GM19025 (cell line): Measurements from ENCODE around the gene BPIFA1.

Source experiments
- ATAC-seq: cut with Tn5 transposase; IDR thresholded peaks from one replicate; pipeline ENCODE4 v1.9.1; 2021; ENCODE audit warnings: mild to moderate bottlenecking, low read depth, moderate library complexity; ENCODE audit not compliant: unreplicated experiment

The BPIFA1 gene

DNA sequence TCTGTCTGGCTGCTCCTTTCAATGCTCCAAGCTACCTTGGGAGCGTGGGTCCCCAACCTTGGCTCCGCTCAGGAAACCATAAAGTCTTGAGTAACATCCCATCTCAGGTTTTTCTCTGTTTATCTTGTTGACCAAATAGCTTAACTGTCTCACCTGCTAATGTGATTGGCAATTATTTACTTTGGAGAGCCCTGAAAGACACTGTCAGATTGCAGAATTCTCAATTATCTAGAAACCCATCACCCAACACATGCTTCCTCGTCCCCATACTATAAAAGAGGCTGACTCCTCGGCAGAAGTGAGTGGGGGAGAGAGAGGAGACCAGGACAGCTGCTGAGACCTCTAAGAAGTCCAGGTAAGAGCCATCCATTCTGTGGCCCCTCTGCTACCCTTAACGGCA is at the start of gene BPIFA1:
BPIFA1 (plus strand) TSS at position 301 of the 400 bp plus-strand sequence. CDS start 1,716 bp downstream, outside the sequence.
- no peak for ATAC-seq

GRCh38 chr20:33187491-33187890 is 48.3 kb upstream of the BPIFA1 start:
- no peak for ATAC-seq

- ATAC-seq = no peak
Measured at GRCh38 chr20:33188421-33188820, 47.4 kb upstream of the BPIFA1 start.

DNA sequence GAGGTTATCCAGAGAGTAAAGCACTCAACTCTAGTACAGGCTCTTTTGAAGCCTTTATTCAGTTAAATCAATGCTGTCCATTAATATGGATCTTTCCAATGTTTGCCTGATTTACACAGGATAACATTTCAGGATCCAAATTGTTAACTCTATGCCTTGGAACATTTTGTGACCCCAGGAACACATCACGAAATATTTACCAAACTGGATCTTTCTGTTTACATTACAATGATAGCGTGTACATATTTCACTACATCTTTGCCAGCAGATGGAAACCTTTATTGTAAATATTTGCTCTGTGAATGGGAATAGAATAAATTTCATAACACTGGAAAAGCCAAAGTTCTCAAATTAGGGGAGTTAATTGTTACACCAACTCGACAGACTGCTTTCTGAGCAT is 44.3 kb upstream of the BPIFA1 start:
- no peak for ATAC-seq

GRCh38 chr20:33191955-33192354 is 43.8 kb upstream of the BPIFA1 start:
- ATAC-seq = no peak

DNA sequence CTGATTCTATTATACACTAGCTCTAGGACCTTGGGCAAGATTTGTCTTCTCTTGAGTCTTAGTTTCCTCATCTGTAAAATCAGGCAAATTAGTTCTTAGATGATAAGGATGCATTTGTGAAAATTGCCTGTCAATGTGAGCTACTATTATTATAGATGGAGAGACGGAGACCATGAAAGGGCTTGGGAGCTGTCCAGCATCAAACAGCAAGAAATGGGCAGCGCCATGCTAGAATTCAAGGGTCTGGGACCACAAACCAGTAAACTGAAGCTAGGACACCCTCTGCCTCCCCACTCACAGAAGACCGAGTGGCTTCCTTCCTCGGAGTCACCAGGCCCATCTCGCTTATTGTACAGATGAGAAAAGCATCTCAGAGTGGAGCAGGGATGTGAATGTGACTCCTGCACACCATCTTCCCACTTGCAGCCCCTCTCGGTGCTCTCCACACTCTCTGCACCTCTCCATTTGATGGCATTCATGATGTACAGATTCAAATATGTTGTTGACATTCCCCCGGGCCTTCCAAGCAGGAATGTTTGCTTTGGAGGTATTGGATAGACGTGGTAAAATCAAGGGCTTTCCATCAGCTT is 42.8 kb upstream of the BPIFA1 start:
- ATAC-seq = no peak

GRCh38 chr20:33199026-33199425 is 36.8 kb upstream of the BPIFA1 start:
- no peak for ATAC-seq

- no peak for ATAC-seq
Measured at GRCh38 chr20:33202451-33202850, 33.3 kb upstream of the BPIFA1 start.

DNA sequence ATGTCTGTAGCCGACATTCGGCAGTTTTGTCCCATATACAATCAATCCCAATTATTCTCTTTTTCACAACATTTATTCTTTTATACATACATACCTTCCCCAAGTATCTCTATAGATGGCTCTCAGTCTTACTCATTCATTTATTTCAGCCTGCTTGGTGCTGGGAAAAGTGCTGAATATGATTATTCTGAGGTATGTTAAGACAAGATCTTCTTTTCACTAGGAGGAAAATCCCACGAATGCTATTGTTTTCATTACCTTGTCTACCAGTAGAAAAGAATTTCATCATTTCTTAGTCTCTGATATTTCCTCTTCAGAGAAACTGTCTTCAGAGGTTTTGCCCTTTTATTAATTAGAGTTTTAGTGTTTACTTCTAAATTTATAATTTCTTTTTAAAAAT is 32.4 kb upstream of the BPIFA1 start:
- no peak for ATAC-seq

DNA sequence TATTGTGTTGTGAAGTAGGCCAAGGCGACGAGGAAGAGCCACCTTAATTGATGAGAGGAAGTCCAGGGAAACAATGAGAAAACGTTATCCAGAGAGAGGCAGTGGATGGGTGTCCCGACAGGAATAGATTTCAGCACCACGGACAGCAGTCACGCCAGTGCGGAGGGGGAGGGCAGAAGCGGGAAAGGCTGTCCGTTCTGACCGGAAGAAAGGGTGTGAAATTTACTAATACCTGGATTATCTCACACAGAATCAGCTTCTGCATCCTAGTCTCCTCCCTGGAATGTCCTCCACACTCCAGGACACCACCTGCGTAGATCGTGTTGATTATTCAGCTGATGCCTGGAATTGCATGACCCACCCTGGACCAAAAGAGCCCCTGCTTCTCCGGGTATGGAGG is 26.0 kb upstream of the BPIFA1 start:
- ATAC-seq = no peak

- ATAC-seq = no peak
Measured at GRCh38 chr20:33210371-33210770, 25.4 kb upstream of the BPIFA1 start.

DNA sequence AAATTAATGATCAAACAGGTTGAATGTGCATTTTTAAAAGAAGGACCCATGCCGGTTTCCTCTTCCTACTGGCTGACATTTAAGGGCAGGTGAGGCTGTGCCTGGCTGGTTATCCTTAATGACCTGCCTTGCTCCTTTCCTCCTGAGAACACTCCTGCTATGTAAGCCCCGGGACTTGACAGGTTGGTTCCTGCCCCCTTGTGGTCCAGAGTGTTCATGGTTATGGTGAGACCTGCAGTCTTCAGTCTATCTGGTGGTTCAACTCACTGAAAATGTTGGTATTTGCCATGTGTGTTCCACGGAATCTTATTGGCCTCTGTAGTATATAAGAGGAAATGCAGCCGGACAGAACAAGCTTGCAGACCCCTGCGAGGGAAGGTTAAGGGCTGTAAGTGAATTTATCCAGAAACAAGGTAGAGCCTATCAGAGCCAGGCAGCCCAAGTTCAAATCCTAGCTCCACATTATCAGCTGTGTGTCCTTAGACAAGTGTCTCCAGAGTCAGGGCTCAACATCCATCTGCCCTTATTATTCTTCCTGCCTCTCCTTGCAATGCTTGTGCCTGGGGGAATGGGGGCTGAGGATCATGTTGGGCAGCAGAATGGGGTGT is 23.9 kb upstream of the BPIFA1 start:
- ATAC-seq = no peak

DNA sequence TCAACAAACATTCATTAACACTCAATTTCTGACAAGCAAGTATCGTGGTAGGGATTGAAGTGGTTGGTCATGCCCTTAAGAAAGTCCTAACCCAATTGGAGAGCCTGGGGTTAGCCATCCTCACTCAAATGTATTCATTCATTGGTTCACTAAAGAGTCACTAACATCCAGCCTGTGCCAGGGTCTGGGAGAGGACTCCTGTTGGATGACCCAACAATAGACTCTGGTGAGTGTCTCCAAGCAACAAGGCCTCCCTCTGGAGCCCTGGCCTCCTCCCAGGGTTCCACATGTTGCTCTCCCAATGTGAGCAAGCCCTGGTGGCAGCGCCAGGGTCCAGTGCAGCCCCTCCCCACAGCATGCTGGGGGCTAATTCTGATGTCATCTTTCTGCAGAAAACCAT is 18.7 kb upstream of the BPIFA1 start, which contains the start of gene BPIFA3:
BPIFA3 (plus strand) TSS at position 301 of the 400 bp plus-strand sequence. CDS start 185 bp downstream, outside the sequence.
- ATAC-seq = no peak

GRCh38 chr20:33224399-33224798 is 11.4 kb upstream of the BPIFA1 start:
- ATAC-seq = no peak

DNA sequence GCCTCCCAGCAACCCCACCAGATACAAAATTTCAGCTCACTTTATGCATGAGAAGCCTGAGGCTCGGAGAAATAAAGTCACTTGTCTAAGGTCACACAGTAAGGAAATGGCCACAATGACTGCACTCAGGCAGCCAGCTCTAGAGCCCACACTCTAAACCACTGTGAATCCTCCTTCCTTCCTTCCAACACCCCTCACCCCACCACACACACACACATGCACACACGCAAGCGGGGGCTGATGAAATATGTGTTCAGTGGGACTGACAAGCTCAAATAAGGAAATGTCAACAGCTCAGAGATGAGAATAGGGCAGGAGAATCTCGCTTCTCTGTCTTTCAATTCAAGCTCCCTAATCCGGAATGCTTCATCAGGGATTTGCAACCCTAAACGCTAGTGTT is 6.0 kb upstream of the BPIFA1 start:
- no peak for ATAC-seq

DNA sequence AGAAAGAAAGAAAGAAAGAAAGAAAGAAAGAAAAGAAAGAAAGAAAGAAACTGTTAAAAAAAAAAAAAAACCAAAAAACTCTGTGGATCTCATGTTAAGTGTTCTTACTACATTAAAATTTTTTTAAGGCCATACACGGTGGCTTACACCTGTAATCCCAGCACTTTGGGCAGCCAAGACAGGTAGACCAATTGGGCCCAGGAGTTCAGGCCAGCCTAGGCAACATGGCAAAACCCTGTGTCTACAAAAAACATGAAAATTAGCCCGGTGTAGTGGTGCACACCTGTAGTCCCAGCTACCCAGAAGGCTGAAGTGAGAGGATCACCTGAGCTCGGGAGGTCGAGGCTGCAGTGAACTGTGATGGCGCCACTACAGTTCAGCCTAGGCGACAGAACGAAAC is 4.6 kb upstream of the BPIFA1 start:
- ATAC-seq = no peak

- ATAC-seq = no peak
Measured at GRCh38 chr20:33232486-33233072, 3.2 kb upstream of the BPIFA1 start.

DNA sequence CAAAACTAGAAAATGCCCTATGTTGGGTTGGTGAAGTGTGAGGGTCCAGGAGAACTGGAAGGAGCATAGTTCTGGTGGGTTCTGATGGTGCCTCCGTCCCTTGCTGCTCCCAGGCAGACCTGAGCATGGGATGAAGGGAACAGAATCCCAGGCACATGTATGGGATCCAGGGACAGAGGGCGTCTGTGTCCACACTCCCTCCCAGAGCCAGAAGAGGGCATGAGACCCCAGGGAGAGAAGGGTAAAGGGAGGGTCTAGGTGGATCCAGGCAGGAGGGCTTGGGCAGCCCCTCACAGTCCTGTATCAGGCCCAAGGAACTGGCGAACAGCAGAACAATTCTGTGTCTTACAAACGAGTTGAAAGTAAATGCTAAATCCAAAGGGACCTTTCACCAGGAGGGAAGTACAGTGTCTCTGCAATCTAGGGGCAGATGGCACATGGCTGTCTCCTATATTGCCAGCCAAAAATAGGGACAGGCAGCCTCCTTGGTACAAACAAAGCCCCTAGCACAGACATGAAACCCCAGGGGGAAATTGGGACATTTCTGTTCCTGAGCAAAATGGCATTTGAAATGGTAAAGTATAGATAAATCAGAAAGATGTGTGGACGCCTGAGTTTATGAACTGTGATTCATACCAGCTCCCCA is 2.5 kb upstream of the BPIFA1 start:
- ATAC-seq = no peak

DNA sequence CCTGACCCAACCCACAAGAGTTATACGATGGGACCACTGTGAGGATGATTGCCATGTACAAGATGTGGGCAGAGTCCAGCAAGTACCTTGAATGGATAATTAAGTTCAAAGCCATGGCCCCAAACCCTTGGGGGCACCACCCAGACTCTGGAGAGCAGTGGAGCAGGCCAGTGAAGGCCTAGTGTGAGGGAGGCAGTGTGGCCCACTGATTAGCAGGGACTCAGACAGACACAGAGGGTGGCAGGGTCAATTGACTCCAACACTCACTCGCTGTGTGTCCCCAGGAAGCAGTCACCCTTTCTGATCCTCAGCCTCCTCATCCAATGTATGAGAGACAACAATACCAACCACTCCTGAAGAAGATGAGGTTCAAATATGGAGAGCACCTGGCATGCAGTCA is 1.7 kb upstream of the BPIFA1 start:
- no peak for ATAC-seq

DNA sequence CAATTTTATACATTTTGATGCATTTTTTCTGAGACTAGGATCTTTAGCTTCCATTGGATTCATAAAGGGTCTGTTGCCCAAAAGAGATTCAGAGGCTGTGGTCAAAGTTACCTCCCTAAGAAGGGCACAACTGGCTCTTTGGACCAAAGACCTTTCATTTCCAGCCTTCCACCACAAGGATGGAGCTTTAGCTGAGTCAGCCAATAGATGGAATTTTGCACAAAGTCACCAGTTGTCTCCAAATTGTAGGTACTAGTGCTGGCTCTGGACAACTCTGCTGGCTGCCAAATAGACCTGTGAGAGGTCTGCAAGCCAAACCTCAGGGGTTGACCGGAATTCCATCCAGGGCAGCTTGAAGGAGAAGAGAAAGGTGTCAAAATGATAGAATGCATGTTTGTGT is 555 bp downstream of the BPIFA1 start:
- ATAC-seq = no peak

- no peak for ATAC-seq
Measured at GRCh38 chr20:33237989-33238388, 2.2 kb downstream of the BPIFA1 start.

GRCh38 chr20:33239418-33239817 is 3.6 kb downstream of the BPIFA1 start:
- no peak for ATAC-seq
